Transverse colon (tissue), 4 donors: Measurements from ENCODE around the gene CLIP1. TPM values are rescaled to one million over a fixed set of nuclear protein-coding genes. Genes with fewer than 3 reads are reported as not detected.

Experiments
- DNase-seq: peaks from one replicate; pipeline ENCODE4 v3.0.0-alpha.2; 2019
- H3K27ac ChIP-seq, 4 donors: fragments of 200-600 bp; sonication (generic); 2 replicates each; pipeline ENCODE4 v1.5.1; 2016 to 2018; ENCODE audit warnings: inconsistent platforms in 4 of 4
- H3K27me3 ChIP-seq: fragments of 200-600 bp; sonication (generic); 2 replicates; pipeline ENCODE4 v1.5.1; 2017; ENCODE audit warnings: inconsistent platforms
- H3K36me3 ChIP-seq, 4 donors: fragments of 200-600 bp; sonication (generic); 2 replicates each; pipeline ENCODE4 v1.5.1; 2017 to 2019; ENCODE audit warnings: inconsistent platforms in 4 of 4
- H3K4me1 ChIP-seq, 4 donors: fragments of 200-600 bp; sonication (generic); 2 replicates each; pipeline ENCODE4 v1.5.1; 2017 to 2020; ENCODE audit warnings: inconsistent platforms in 4 of 4
- H3K4me3 ChIP-seq, 4 donors: fragments of 200-600 bp; sonication (generic); 1 replicate in 1 of 4; 2 replicates in 3 of 4; pipeline versions ENCODE4 v1.5.1 to v1.6.1; 2017 to 2019; ENCODE audit warnings: inconsistent platforms in 4 of 4
- H3K9me3 ChIP-seq, 2 donors: fragments of 200-600 bp; sonication (generic); 2 replicates each; pipeline ENCODE4 v1.5.1; 2017 to 2019; ENCODE audit warnings: inconsistent platforms in 2 of 2
- EP300 ChIP-seq: sonication (generic); formaldehyde crosslinking; IDR thresholded peaks from one replicate; pipeline ENCODE4 v1.6.1; 2017; ENCODE audit warnings: antibody characterized with exemption, low read depth
- POLR2A ChIP-seq: fragments of 450-650 bp; IDR thresholded peaks from one replicate; pipeline ENCODE4 v1.6.1; 2016; ENCODE audit warnings: antibody characterized with exemption, mild to moderate bottlenecking, moderate library complexity
- POLR2AphosphoS5 ChIP-seq, 3 donors: sonication (generic); formaldehyde crosslinking; IDR thresholded peaks; one replicate each; pipeline ENCODE4 v1.6.1; 2016; ENCODE audit warnings: antibody characterized with exemption in 3 of 3
- WGBS, 2 donors: methylation state at CpG; one replicate each; pipeline ENCODE4 v1.1.5; 2018; ENCODE audit warnings: low coverage in 1 of 2; 5-methylcytosine and 5-hydroxymethylcytosine counted together
- in situ Hi-C, 4 donors: fragments of 200-750 bp; cut with MboI; loops; one replicate each; pipeline versions ENCODE4 v1.15.0 to v1.15.1; 2017; ENCODE audit warnings: low sequenced_read_pairs in 3 of 4, low pct_ligation_motif_present in 1 of 4, low pct_unique_long_range_greater_than_20kb in 1 of 4
- intact Hi-C: fragments of 100-400 bp; cut with DNase I; formaldehyde crosslinking; loops from one replicate; pipeline ENCODE4 v1.15.1; 2023; ENCODE audit warnings: low total_unique reads
- total RNA-seq, 4 donors: library from RNA; depleted of rRNA; stranded (reverse); fragments of >200 nt; gene quantifications; one replicate each; pipeline ENCODE4 v1.1.0, GENCODE V29; 2016
- TF ChIP-seq, protein P1 (sequence below), 5 experiments: fragments of 200-600 bp in 3 of 5; fragments of 450-650 bp in 2 of 5; sonication (generic) in 3 of 5; IDR thresholded peaks; 1 replicate in 2 of 5; 2 replicates in 3 of 5; pipeline ENCODE4 v1.5.1; 2016 to 2017; ENCODE audit warnings: antibody characterized with exemption in 5 of 5, inconsistent platforms in 3 of 5, mild to moderate bottlenecking in 2 of 5, moderate library complexity in 1 of 5

The CLIP1 gene
- total RNA-seq, 4 donors from 2014 or later = 49.2 to 111 (median 88.6) TPM

DNA sequence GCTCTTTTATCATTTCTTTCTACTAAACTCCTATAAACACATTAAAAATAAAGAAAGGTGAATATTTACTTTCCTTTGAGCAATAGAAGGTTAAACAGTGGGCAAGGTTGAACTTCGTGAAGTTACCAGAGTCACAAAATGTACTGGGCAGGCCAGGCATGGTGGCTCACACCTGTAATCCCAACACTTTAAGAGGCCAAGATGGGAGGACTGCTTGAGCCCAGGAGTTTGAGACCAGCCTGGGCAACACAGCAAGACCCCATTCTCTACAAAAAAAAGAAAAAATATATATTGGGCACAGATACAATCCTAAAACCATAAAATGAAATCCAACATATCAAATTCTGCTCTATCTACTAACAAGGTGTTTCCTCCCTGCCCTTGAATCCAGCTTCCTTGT lies 95.5 kb downstream of the CLIP1 start:
- Histone ChIP-seq H3K36me3 (peaks cover 0 to 61% (median 31%) of the 10 kb centered on the region in 4 donors), H3K9me3 (no peaks in the 10 kb centered on the region), H3K27me3 (no peaks in the 10 kb centered on the region), H3K4me3 (no peak overlapping the region), H3K27ac (no peak overlapping the region), H3K4me1 (no peaks in the 10 kb centered on the region)
- WGBS, 2 donors = 71 to 79% methylated on average over 1 of the region's 1 CpG
- intact Hi-C loops (no loop called here), in situ Hi-C loops (no loop called here)
- TF ChIP-seq POLR2A = no peak
- DNase-seq = no peak

DNA sequence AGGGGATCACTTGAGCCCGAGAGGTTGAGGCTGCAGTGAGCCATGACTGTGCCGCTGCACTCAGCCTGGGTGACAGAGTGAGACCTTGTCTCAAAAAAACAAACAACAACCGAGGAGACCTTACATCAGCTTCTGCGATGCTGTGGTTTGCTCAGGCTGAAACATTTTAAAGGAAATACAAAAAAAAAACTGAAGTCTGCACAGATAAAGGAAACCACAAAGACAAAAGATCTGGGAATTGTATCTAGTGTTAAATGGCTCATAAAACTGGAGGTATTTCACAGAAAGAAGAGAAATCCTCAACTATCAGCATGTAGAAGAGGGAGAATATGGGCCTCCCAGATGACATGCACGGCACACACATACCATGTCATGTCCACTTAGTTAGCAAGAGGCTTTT lies 95.9 kb downstream of the CLIP1 start:
- intact Hi-C loops = no loop called here

DNA sequence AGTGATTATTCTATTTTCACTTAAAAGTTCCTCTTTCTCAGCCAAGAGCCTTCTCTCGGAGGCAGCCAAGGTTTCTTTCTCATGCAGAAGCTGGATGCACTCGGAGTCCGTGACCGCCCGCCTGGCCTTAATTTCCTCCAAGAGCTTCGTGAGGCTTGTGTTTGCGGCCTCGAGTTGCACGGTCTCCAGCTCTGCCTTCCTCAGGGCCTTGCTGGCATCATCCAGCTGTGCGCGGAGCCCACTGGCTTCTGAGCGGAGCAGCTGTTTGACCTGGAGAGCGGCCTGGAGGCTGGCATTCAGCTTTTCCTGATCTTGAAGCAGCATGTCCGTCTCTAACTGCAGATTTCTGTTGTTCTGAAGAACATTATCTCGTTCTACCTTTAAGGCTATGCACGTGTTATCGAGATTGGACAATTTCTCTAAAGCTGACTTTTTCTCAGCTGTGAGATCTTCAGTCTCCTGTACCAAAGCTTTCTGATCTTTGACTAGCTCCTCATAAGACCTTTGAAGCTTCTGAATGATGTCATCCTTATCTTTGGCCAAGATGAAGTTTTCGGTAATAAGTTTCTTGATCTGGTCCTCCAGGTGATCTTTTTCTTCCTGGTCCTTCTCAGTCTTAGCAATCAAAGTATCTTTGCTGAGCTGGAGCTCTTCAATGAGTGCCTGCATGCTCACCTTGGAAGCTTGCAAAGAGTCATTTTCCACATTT lies 99.0 kb downstream of the CLIP1 start:
- Histone ChIP-seq H3K4me3 (no peak overlapping the region), H3K9me3 (no peaks in the 10 kb centered on the region), H3K4me1 (peaks cover 0 to 6% (median 0%) of the 10 kb centered on the region in 4 donors), H3K36me3 (peaks cover 0 to 58% (median 31%) of the 10 kb centered on the region in 4 donors), H3K27ac (no peak overlapping the region), H3K27me3 (no peaks in the 10 kb centered on the region)
- TF ChIP-seq, protein P1, sequence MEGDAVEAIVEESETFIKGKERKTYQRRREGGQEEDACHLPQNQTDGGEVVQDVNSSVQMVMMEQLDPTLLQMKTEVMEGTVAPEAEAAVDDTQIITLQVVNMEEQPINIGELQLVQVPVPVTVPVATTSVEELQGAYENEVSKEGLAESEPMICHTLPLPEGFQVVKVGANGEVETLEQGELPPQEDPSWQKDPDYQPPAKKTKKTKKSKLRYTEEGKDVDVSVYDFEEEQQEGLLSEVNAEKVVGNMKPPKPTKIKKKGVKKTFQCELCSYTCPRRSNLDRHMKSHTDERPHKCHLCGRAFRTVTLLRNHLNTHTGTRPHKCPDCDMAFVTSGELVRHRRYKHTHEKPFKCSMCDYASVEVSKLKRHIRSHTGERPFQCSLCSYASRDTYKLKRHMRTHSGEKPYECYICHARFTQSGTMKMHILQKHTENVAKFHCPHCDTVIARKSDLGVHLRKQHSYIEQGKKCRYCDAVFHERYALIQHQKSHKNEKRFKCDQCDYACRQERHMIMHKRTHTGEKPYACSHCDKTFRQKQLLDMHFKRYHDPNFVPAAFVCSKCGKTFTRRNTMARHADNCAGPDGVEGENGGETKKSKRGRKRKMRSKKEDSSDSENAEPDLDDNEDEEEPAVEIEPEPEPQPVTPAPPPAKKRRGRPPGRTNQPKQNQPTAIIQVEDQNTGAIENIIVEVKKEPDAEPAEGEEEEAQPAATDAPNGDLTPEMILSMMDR (IDR thresholded peaks at IDR 0.05) = no peak
- TF ChIP-seq POLR2AphosphoS5 (IDR thresholded peaks at IDR 0.05) (no peak), EP300 (no peak), POLR2A (no peak)
- 95 to 100% methylated on average over 6 to 18 of the region's 18 CpGs for whole genome bisulfite sequencing, 2 donors
- no peak for DNase-seq
- in situ Hi-C loops = no loop called here
- intact Hi-C loops = no loop called here

More for the DNA sequence above, 95.9 kb downstream of the CLIP1 start:
- in situ Hi-C loops = no loop called here
- Histone ChIP-seq H3K27me3 (no peaks in the 10 kb centered on the region), H3K9me3 (no peaks in the 10 kb centered on the region), H3K27ac (no peak overlapping the region), H3K4me3 (no peak overlapping the region), H3K36me3 (peaks cover 0 to 58% (median 31%) of the 10 kb centered on the region in 4 donors), H3K4me1 (no peaks in the 10 kb centered on the region)
- 84 to 100% methylated on average over 1 to 5 of the region's 5 CpGs for WGBS, 2 donors
- DNase-seq = no peak
- TF ChIP-seq POLR2AphosphoS5 (IDR thresholded peaks at IDR 0.05) = no peak
- TF ChIP-seq, protein P1 (IDR thresholded peaks at IDR 0.05) = no peak
- TF ChIP-seq POLR2A = no peak
- TF ChIP-seq EP300 = no peak

DNA sequence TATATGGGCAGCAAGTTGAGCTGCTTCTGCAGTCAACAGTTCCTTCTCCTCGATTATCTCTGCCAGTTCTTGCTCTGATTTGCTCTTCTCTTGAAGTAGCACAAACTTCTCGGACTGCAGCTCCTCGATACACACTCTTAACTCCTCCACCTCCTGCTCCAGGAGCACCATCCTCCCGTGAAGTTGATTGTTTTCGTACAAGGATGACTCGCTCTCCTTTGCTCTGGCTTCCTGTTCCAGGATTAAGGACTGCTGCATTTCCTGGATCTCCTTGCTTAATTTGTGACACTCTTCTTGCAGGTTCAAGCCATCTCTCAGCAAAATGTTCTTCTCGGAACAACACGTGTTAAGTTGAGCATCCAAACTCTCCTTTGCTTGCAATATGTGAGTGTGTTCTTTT lies 100.0 kb downstream of the CLIP1 start:
- DNase-seq = no peak
- no peak for TF ChIP-seq POLR2A
- TF ChIP-seq EP300 = no peak
- TF ChIP-seq, protein P1 (IDR thresholded peaks at IDR 0.05) = no peak
- TF ChIP-seq POLR2AphosphoS5 (IDR thresholded peaks at IDR 0.05) = no peak
- Histone ChIP-seq H3K9me3 (no peaks in the 10 kb centered on the region), H3K27me3 (no peaks in the 10 kb centered on the region), H3K36me3 (peaks cover 0 to 56% (median 24%) of the 10 kb centered on the region in 4 donors), H3K4me1 (peaks cover 0 to 6% (median 0%) of the 10 kb centered on the region in 4 donors), H3K27ac (no peak overlapping the region), H3K4me3 (no peak overlapping the region)
- in situ Hi-C loops = no loop called here
- intact Hi-C loops = no loop called here
- WGBS, 2 donors = 91 to 93% methylated on average over 7 to 8 of the region's 8 CpGs
